Fibroblast of lung (primary cell): ENCODE data around the gene DHDDS.

ENCODE experiments used
- EZH2 ChIP-seq: IDR thresholded peaks from 2 replicates; pipeline ENCODE4 v1.5.1; 2012; ENCODE audit warnings: low read length, control low read depth, mild to moderate bottlenecking; ENCODE audit errors: missing control alignments
- TF ChIP-seq, protein P1 (sequence below), 2 donors: IDR thresholded peaks in 1 of 2; conservative IDR thresholded peaks in 1 of 2; 1 replicate in 1 of 2; 2 replicates in 1 of 2; pipeline ENCODE4 v1.5.1; 2011 to 2012; ENCODE audit warnings: low read length in 2 of 2, control low read depth in 1 of 2, inconsistent platforms in 1 of 2, low read depth in 1 of 2, mild to moderate bottlenecking in 1 of 2

DNA sequence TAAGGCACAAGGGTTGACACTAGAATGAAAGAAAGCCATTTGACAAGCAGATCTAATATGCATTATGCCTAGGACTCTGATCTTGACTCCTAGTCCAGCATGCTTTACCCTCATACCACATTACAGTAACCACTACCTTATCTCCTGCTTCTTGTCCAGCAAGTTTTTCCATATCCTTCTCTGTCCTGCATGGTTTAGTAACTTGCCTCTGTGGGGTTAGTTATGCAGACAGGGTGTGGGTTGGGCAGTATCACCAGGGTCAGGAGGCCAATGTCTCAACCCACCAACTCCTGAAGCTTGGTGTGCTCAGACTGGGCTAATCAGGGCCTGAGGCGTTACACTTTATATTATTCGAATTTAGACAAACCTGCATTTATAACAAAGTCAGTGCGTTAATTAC, 18.8 kb downstream of the DHDDS start:
- TF ChIP-seq, protein P1, sequence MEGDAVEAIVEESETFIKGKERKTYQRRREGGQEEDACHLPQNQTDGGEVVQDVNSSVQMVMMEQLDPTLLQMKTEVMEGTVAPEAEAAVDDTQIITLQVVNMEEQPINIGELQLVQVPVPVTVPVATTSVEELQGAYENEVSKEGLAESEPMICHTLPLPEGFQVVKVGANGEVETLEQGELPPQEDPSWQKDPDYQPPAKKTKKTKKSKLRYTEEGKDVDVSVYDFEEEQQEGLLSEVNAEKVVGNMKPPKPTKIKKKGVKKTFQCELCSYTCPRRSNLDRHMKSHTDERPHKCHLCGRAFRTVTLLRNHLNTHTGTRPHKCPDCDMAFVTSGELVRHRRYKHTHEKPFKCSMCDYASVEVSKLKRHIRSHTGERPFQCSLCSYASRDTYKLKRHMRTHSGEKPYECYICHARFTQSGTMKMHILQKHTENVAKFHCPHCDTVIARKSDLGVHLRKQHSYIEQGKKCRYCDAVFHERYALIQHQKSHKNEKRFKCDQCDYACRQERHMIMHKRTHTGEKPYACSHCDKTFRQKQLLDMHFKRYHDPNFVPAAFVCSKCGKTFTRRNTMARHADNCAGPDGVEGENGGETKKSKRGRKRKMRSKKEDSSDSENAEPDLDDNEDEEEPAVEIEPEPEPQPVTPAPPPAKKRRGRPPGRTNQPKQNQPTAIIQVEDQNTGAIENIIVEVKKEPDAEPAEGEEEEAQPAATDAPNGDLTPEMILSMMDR (conservative IDR thresholded peaks at IDR 0.05 in 1 of 2, IDR thresholded peaks at IDR 0.05 in 1 of 2; ENCODE audit: low read depth in 1 of 2, low read length in 2 of 2) = no peak
- no peak for TF ChIP-seq EZH2
